K562 (cell line): ENCODE measurements around the gene FAM117A. TPM values are rescaled to one million over a fixed set of nuclear protein-coding genes. Genes with fewer than 3 reads are reported as not detected.
A peak's percentile ranks its signal among the peaks of the same experiment; 100 is the strongest.

Experiments used
- CEBPZ ChIP-seq: fragments of 150-350 bp; IDR thresholded peaks from 2 replicates; pipeline ENCODE4 v1.6.1; 2014; ENCODE audit warnings: low read depth, mild to moderate bottlenecking, low read length, borderline replicate concordance
- CREBBP ChIP-seq: IDR thresholded peaks from one replicate; pipeline ENCODE4 v1.6.1; 2012; ENCODE audit warnings: low read depth, mild to moderate bottlenecking, control low read depth, inconsistent platforms, low read length
- EGR1 ChIP-seq: fragments of 450-650 bp; conservative IDR thresholded peaks from 2 replicates; pipeline ENCODE4 v1.6.1; 2017; ENCODE audit warnings: mild to moderate bottlenecking
- ETV1 ChIP-seq: fragments of 450-650 bp; conservative IDR thresholded peaks from 2 replicates; pipeline ENCODE4 v1.6.1; 2016; ENCODE audit warnings: missing genetic modification characterization, control low read depth, low read depth, missing compliant biosample characterization
- FOXO4 ChIP-seq: fragments of 450-650 bp; formaldehyde crosslinking; IDR thresholded peaks from 2 replicates; pipeline ENCODE4 v1.4.0; 2020; ENCODE audit warnings: mild to moderate bottlenecking, moderate library complexity
- HNRNPUL1 ChIP-seq: fragments of 200-400 bp; formaldehyde crosslinking; IDR thresholded peaks from 2 replicates; pipeline ENCODE4 v1.6.1; 2017; ENCODE audit warnings: low read length
- LEF1 ChIP-seq: fragments of 450-650 bp; IDR thresholded peaks from 2 replicates; pipeline ENCODE4 v1.6.1; 2016; ENCODE audit warnings: mild to moderate bottlenecking
- MYC ChIP-seq, 2 experiments: fragments of 250-450 bp in 1 of 2; sonication (Bioruptor Pico) in 1 of 2; IDR thresholded peaks; 2 replicates each; pipeline versions ENCODE4 v1.5.1 to v1.6.1; 2012 to 2021; ENCODE audit warnings: low read depth in 2 of 2, borderline replicate concordance in 1 of 2, improper control_type of control experiment in 1 of 2, low read length in 1 of 2, mild to moderate bottlenecking in 1 of 2, moderate library complexity in 1 of 2
- NONO ChIP-seq, 2 experiments: fragments of 200-400 bp in 1 of 2; fragments of 450-650 bp in 1 of 2; formaldehyde crosslinking in 1 of 2; IDR thresholded peaks; 2 replicates each; pipeline ENCODE4 v1.6.1; 2017; ENCODE audit warnings: low read depth in 2 of 2, mild to moderate bottlenecking in 2 of 2, moderate library complexity in 2 of 2, low read length in 1 of 2
- SFPQ ChIP-seq: fragments of 200-400 bp; formaldehyde crosslinking; IDR thresholded peaks from 2 replicates; pipeline ENCODE4 v1.6.1; 2017; ENCODE audit warnings: mild to moderate bottlenecking, low read depth, low read length, moderate library complexity
- SUPT5H ChIP-seq: fragments of 450-650 bp; IDR thresholded peaks from 2 replicates; pipeline ENCODE4 v1.6.1; 2016
- TCF15 ChIP-seq: fragments of 250-450 bp; sonication (Bioruptor Pico); IDR thresholded peaks from 2 replicates; pipeline ENCODE4 v1.8.0; 2022; ENCODE audit warnings: moderate library complexity, mild to moderate bottlenecking, inconsistent platforms
- TCFL5 ChIP-seq: fragments of 250-450 bp; sonication (Bioruptor Pico); conservative IDR thresholded peaks from 2 replicates; pipeline ENCODE4 v1.6.1; 2021; ENCODE audit warnings: mild to moderate bottlenecking, moderate library complexity, matching md5 sums
- ZBED1 ChIP-seq: IDR thresholded peaks from 2 replicates; pipeline ENCODE4 v1.6.1; 2014
- ZFX ChIP-seq: sonication (generic); formaldehyde crosslinking; IDR thresholded peaks from 2 replicates; pipeline ENCODE4 v1.8.0; 2022; ENCODE audit warnings: mild to moderate bottlenecking, missing genetic modification reagents, moderate library complexity
- ZNF140 ChIP-seq: fragments of 250-450 bp; sonication (Bioruptor Pico); IDR thresholded peaks from 2 replicates; pipeline ENCODE4 v1.8.0; 2021; ENCODE audit warnings: moderate library complexity, mild to moderate bottlenecking, inconsistent platforms
- ZNF174 ChIP-seq: fragments of 250-450 bp; sonication (Bioruptor Pico); IDR thresholded peaks from 2 replicates; pipeline ENCODE4 v1.4.0; 2020; ENCODE audit warnings: mild to moderate bottlenecking
- ZNF263 ChIP-seq: sonication (generic); formaldehyde crosslinking; IDR thresholded peaks from 2 replicates; pipeline ENCODE4 v1.8.0; 2022; ENCODE audit warnings: mild to moderate bottlenecking, missing genetic modification reagents, borderline replicate concordance
- ZNF57 ChIP-seq: fragments of 450-650 bp; formaldehyde crosslinking; IDR thresholded peaks from 2 replicates; pipeline ENCODE4 v1.4.0; 2020; ENCODE audit warnings: mild to moderate bottlenecking, moderate library complexity
- ZNF589 ChIP-seq: fragments of 200-800 bp; sonication (Bioruptor generic); IDR thresholded peaks from 2 replicates; pipeline ENCODE4 v1.6.1; 2016; ENCODE audit warnings: low read depth, missing genetic modification characterization, missing compliant biosample characterization
- polyA plus RNA-seq, 8 experiments: library from polyadenylated mRNA; depleted of rRNA in 4 of 8; stranded (reverse) in 5 of 8; unstranded in 3 of 8; fragments of >200 nt; fragmentation: Nextera tagmentation in 2 of 8; fragmentation: Illumina TruSeq in 1 of 8; extraction: Ambion mirVana in 2 of 8; extraction: Trizol in 1 of 8; gene quantifications; 2 replicates each; pipeline versions ENCODE4 v1.2.1 to v1.2.3, GENCODE V29; 2011 to 2014; ENCODE audit warnings: inconsistent platforms in 1 of 8, missing spikeins in 1 of 8
- total RNA-seq, 7 experiments: library from RNA; depleted of rRNA in 6 of 7; stranded (reverse); fragments of >200 nt in 6 of 7; fragmentation: Illumina TruSeq in 2 of 7; extraction: Trizol in 2 of 7; gene quantifications; 2 replicates each; pipeline versions ENCODE4 v1.2.1 to v1.2.3, GENCODE V29; 2011 to 2021; ENCODE audit warnings: low replicate concordance in 1 of 7

FAM117A gene
- total and polyA plus RNA-seq, 9 of the 15 experiments (the other 6 are each of a cell fraction or from before 2014, with no cell fraction given) = 3.1 to 79.7 (median 36.6) TPM

GRCh38 chr17:49763735-49764558 lies at the start of gene FAM117A (continued):
- TF ChIP-seq CEBPZ = peak; percentile 76; the same call in 1 of the 2 replicates
- TF ChIP-seq SUPT5H = peak; percentile 71
- no peak for TF ChIP-seq ZNF174 (CRISPR knock-in tag)
- TF ChIP-seq TCF15 (CRISPR knock-in tag) = no peak
- TF ChIP-seq MYC (IDR thresholded peaks at IDR 0.05; ENCODE audit: low read depth, low read length) = no peak
- no peak for TF ChIP-seq MYC (CRISPR knock-in tag; IDR thresholded peaks at IDR 0.05; ENCODE audit: borderline replicate concordance, low read depth)
- no peak for TF ChIP-seq TCFL5
- no peak for TF ChIP-seq FOXO4
- no peak for TF ChIP-seq ZFX (CRISPR knock-in tag)
- TF ChIP-seq ZNF589 = no peak; the same call in 1 of the 2 replicates
- no peak for TF ChIP-seq SFPQ
- TF ChIP-seq LEF1 = no peak; the same call in 1 of the 2 replicates
- TF ChIP-seq EGR1 = peak; percentile 79
- TF ChIP-seq HNRNPUL1 = no peak
- no peak for TF ChIP-seq ZNF263 (CRISPR knock-in tag)
- TF ChIP-seq ZBED1 = peak; percentile 40; the same call in 1 of the 2 replicates
- TF ChIP-seq ZNF140 (CRISPR knock-in tag) = no peak
- no peak for TF ChIP-seq ETV1 (tag)
- TF ChIP-seq NONO (IDR thresholded peaks at IDR 0.05; ENCODE audit: low read depth in 2 of 2, low read length in 1 of 2) = peak in 1 of 2 experiments; percentile 24; a peak in 1 of 4 replicates
- no peak for TF ChIP-seq ZNF57 (CRISPR knock-in tag)
- TF ChIP-seq CREBBP = no peak
